ENCODE results near the gene TPRG1L. TPM values are rescaled to one million over a fixed set of nuclear protein-coding genes. Genes with fewer than 3 reads are reported as not detected.

TPRG1L gene
- total and polyA plus RNA-seq, 7 donors = 33.9 to 66.4 (median 40.2) TPM

DNA sequence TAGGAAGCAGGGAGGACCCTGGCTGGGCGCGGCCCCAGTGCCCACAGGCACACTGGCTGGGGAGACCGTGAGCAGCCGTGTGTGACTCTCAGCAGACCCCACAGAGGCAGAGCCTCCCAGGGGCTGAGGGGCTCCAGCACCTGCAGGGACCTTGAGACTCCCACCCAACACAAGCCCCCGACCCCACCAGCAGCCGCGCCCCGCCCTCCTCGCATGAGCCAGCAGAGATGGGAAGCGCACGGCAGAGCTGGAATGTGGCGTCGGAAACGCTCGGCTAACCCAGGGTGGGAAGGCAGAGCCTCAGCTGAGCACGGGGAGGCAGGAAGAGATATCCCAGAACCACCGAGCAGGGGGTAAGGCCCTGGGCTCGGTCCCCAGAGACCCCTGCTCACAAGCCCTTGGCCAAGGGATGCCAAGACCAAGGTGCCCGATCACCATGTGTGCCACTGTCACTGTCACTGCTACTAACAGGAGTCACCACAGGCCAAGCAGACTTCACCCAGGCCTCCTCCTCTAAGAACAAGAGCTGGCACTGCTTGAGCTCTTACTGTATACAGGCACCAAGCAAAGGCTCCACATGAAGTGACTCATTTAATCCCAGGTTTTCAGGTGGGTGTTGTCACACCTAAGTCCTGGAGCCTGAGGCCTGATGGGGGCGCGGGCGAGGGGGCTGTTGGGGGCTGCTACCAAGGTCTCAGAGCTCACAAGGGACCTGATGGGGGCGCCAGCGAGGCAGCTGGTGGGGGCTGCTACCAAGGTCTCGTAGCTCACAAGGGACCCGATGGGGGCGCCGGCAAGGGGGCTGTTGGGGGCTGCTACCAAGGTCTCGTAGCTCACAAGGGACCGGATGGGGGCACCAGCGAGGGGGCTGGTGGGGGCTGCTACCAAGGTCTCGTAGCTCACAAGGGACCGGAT is 33.6 kb upstream of the TPRG1L start:
- Histone ChIP-seq H3K27me3 (ENCODE audit: insufficient read depth in 3 of 3, low read length in 2 of 3) (no peaks in the 10 kb centered on the region), H3K4me3 (no peak overlapping the region), H3K36me3 (ENCODE audit: insufficient read depth in 1 of 2, low read depth in 1 of 2) (no peaks in the 10 kb centered on the region), H3K27ac (no peak overlapping the region), H3K4me1 (no peaks in the 10 kb centered on the region), H3K9me3 (no peaks in the 10 kb centered on the region)
- no peak for ATAC-seq
- DNase-seq = no peak
- 86 to 93% (median 88%) methylated on average over 28 to 32 of the region's 33 CpGs for WGBS, 3 donors
- TF ChIP-seq, protein P1, sequence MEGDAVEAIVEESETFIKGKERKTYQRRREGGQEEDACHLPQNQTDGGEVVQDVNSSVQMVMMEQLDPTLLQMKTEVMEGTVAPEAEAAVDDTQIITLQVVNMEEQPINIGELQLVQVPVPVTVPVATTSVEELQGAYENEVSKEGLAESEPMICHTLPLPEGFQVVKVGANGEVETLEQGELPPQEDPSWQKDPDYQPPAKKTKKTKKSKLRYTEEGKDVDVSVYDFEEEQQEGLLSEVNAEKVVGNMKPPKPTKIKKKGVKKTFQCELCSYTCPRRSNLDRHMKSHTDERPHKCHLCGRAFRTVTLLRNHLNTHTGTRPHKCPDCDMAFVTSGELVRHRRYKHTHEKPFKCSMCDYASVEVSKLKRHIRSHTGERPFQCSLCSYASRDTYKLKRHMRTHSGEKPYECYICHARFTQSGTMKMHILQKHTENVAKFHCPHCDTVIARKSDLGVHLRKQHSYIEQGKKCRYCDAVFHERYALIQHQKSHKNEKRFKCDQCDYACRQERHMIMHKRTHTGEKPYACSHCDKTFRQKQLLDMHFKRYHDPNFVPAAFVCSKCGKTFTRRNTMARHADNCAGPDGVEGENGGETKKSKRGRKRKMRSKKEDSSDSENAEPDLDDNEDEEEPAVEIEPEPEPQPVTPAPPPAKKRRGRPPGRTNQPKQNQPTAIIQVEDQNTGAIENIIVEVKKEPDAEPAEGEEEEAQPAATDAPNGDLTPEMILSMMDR (IDR thresholded peaks at IDR 0.05) = no peak
- intact Hi-C loops (cut with DNase I) = no loop called here

DNA sequence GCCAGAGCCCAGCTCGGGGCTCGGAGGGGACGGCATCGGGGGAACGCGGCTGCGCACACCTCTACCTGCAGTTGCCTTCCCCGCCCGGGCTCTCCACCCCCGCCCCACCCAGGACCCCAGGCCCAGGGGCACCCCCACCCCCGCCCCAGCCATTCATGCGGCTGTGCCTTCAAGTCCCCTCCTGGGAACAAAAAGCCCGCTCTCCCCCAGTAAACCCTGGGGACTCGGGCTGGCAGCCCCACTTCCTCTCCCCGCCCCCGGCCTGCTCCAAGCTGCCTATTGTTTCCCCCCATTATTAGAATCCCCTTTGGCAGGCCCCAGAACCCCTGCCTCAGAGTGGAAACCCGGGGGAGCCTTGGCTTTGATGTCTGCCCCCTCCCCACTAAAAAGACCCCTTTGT is 31.5 kb upstream of the TPRG1L start:
- H3K27ac ChIP-seq = no peak overlapping the region
- no peak overlapping the region for H3K4me3 ChIP-seq
- no peak for DNase-seq
- H3K9me3 ChIP-seq = no peaks in the 10 kb centered on the region
- H3K27me3 ChIP-seq (ENCODE audit: insufficient read depth in 3 of 3, low read length in 2 of 3) = no peaks in the 10 kb centered on the region
- H3K36me3 ChIP-seq (ENCODE audit: insufficient read depth in 1 of 2, low read depth in 1 of 2) = no peaks in the 10 kb centered on the region
- WGBS, 3 donors = 71 to 93% (median 91%) methylated on average over 5 to 17 of the region's 17 CpGs
- intact Hi-C loops (cut with DNase I) = no loop called here
- TF ChIP-seq, protein P1 (IDR thresholded peaks at IDR 0.05) = no peak
- no peak for ATAC-seq
- H3K4me1 ChIP-seq = no peaks in the 10 kb centered on the region

DNA sequence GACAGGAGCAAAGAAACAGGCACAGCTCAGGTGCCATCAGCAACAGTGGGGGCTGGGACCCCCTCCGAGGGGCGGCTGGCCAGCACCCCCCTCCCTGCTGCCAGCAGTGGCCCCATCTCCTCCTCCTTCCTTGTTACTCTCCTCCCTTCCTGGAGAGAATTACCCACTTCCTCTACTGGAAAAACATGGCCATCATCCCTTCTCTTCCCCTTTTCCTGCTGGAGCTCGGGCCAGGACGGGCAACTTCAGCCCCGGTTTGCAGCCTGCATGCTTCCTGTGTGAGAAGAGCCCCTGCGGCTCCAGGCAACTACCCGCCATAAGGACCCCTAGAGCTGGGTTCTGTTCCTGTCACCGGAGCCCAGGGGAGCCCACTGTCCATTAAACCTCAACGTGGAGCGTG is 31.1 kb upstream of the TPRG1L start:
- no peak overlapping the region for H3K4me3 ChIP-seq
- no peaks in the 10 kb centered on the region for H3K9me3 ChIP-seq
- intact Hi-C loops (cut with DNase I) = no loop called here
- H3K4me1 ChIP-seq = no peaks in the 10 kb centered on the region
- TF ChIP-seq, protein P1 (IDR thresholded peaks at IDR 0.05) = no peak
- H3K27me3 ChIP-seq (ENCODE audit: insufficient read depth in 3 of 3, low read length in 2 of 3) = no peaks in the 10 kb centered on the region
- DNase-seq (no peak), ATAC-seq (no peak)
- H3K36me3 ChIP-seq (ENCODE audit: insufficient read depth in 1 of 2, low read depth in 1 of 2) = no peaks in the 10 kb centered on the region
- 70 to 92% (median 72%) methylated on average over 9 to 10 of the region's 10 CpGs for WGBS, 3 donors
- H3K27ac ChIP-seq = no peak overlapping the region

DNA sequence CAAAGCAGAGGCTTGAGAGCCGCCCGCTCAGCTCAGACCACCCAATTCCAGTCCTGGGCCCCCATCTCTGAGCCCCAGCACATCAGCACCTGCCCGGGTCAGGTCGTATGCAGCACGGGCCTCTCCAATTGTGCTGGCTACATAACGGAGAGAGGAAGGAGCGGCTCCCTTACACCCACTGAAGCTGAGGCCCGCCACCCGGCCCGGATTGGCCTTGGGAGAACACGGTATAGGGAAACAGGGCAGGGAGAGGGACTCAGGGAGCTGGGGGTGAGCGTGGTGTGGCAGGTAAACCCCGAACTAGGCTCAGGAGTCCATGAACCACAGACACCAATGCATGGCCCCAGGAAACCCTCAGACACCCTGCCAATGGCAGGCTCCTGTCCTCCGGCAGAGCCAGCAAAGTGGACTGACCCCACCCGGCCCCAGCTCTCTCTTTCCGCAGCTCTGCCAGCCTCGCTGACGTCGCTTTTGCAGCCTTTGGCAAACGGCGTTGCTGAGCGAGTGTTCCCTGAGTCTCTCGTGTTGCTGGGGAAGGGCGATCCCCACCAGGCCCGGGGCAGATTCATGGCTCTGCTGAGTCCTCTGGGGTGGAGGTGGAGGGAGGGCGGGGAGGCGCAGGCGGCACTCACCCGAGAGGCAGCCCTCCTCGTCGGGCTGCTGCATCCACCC is 30.0 kb upstream of the TPRG1L start:
- H3K36me3 ChIP-seq (ENCODE audit: insufficient read depth in 1 of 2, low read depth in 1 of 2) = no peaks in the 10 kb centered on the region
- H3K9me3 ChIP-seq = no peaks in the 10 kb centered on the region
- no peak overlapping the region for H3K27ac ChIP-seq
- TF ChIP-seq, protein P1 (IDR thresholded peaks at IDR 0.05) = no peak
- no peaks in the 10 kb centered on the region for H3K27me3 ChIP-seq (ENCODE audit: insufficient read depth in 3 of 3, low read length in 2 of 3)
- ATAC-seq (peak in 2 of 4 donors; percentile 47 to 59), DNase-seq (no peak)
- H3K4me1 ChIP-seq = peaks cover 3% of the 10 kb centered on the region
- intact Hi-C loops (cut with DNase I) = no loop called here
- 42 to 51% (median 49%) methylated on average over 30 to 31 of the region's 31 CpGs for WGBS, 3 donors
- H3K4me3 ChIP-seq = no peak overlapping the region

All from psoas muscle (tissue), 8 donors.